ENCODE data around the gene MAZ. TPM values are rescaled to one million over a fixed set of nuclear protein-coding genes. Genes with fewer than 3 reads are reported as not detected.

The MAZ gene
- total RNA-seq, 3 donors from 2014 or later (not counting 1 experiment from before 2014, with no cell fraction given) = 234 to 265 (median 252) TPM

DNA sequence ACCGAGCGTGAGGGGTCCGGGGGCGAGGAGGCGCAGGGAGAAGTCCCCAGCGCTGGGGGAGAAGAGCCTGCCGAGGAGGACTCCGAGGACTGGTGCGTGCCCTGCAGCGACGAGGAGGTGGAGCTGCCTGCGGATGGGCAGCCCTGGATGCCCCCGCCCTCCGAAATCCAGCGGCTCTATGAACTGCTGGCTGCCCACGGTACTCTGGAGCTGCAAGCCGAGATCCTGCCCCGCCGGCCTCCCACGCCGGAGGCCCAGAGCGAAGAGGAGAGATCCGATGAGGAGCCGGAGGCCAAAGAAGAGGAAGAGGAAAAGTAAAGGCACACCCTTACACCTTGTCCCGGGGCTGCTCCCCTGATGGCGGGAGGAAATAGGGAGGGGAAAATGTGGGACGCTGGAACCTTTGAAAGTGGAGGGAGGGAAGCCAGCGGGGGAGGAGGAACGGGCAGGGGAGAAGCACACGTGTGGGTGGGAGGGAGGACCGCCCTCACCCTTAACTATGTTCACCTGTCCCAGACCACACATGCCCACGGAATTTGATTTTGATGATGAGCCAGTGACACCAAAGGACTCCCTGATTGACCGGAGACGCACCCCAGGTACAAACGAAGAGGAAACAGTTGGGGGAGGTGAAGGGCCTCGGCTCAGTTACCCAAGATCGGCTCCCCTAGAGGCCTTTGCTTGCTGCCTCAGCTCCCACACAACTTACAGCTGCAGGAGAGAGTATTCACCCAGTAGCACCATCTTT is 10.5 kb downstream of the MAZ start:
- H3K4me3 Mint-ChIP-seq = peak overlapping the region; percentile 99
- H3K27me3 ChIP-seq (ENCODE audit: control insufficient read depth, insufficient read depth, low read length) = no peaks in the 10 kb centered on the region
- peaks cover 11% of the 10 kb centered on the region for H3K36me3 ChIP-seq (ENCODE audit: control insufficient read depth, insufficient read depth, low read length)
- peak overlapping the region; percentile 94 to 98 for H3K27ac Mint-ChIP-seq
- H3K9me3 ChIP-seq (ENCODE audit: control insufficient read depth, insufficient read depth, low read length) = no peaks in the 10 kb centered on the region
- peaks cover 0 to 2% of the 10 kb centered on the region in 2 donors for H3K27me3 Mint-ChIP-seq (ENCODE audit: low read depth in 2 of 2)
- peak overlapping the region; percentile 88 for H3K27ac ChIP-seq (ENCODE audit: low read length)
- no peaks in the 10 kb centered on the region for H3K9me3 Mint-ChIP-seq
- DNase-seq (peak; percentile 48 to 71), ATAC-seq (peak; percentile 12 to 35 (median 22))
- peak overlapping the region; percentile 79 for H3K4me3 ChIP-seq (ENCODE audit: low read length)
- H3K4me1 ChIP-seq (ENCODE audit: control insufficient read depth, insufficient read depth, low read length) = peaks cover 63% of the 10 kb centered on the region
- peaks cover 5% of the 10 kb centered on the region for H3K36me3 Mint-ChIP-seq
- intact Hi-C loops (cut with micrococcal nuclease) = loop anchor here (1.0 to 5.0 kb wide), 5 partner anchors 10 to 117 kb away; partner anchors contain the start of genes CDIPT and KIF22
- H3K4me1 Mint-ChIP-seq = peaks cover 58 to 81% of the 10 kb centered on the region in 2 donors
- TF ChIP-seq, protein P1, sequence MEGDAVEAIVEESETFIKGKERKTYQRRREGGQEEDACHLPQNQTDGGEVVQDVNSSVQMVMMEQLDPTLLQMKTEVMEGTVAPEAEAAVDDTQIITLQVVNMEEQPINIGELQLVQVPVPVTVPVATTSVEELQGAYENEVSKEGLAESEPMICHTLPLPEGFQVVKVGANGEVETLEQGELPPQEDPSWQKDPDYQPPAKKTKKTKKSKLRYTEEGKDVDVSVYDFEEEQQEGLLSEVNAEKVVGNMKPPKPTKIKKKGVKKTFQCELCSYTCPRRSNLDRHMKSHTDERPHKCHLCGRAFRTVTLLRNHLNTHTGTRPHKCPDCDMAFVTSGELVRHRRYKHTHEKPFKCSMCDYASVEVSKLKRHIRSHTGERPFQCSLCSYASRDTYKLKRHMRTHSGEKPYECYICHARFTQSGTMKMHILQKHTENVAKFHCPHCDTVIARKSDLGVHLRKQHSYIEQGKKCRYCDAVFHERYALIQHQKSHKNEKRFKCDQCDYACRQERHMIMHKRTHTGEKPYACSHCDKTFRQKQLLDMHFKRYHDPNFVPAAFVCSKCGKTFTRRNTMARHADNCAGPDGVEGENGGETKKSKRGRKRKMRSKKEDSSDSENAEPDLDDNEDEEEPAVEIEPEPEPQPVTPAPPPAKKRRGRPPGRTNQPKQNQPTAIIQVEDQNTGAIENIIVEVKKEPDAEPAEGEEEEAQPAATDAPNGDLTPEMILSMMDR (IDR thresholded peaks at IDR 0.05) = no peak
- under 1% methylated on average over 34 of the region's 37 CpGs for WGBS (ENCODE audit: insufficient coverage)

DNA sequence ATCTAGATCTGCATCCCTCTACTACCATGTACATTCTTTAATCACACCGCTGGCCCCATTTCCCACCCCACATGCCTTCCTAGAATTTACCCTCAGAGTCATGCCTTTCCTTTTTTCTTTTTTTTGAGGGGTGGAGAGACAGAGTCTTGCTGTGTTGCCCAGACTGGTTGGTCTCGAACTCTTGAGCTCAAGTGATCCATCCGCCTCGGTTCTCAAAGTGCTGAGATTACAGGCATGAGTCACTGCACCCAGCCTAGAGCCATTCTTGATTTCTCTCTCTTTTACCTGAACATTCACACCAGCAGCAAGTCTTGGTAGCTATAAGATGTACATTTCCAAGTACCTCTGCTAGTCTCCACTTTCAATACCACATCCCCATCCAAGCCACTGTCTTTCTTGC is 11.8 kb downstream of the MAZ start:
- Histone ChIP-seq H3K27me3 (ENCODE audit: control insufficient read depth, insufficient read depth, low read length) (no peaks in the 10 kb centered on the region), H3K4me1 (ENCODE audit: control insufficient read depth, insufficient read depth, low read length) (peaks cover 64% of the 10 kb centered on the region), H3K27ac (ENCODE audit: low read length) (no peak overlapping the region), H3K36me3 (ENCODE audit: control insufficient read depth, insufficient read depth, low read length) (peaks cover 11% of the 10 kb centered on the region), H3K4me3 (ENCODE audit: low read length) (no peak overlapping the region), H3K9me3 (ENCODE audit: control insufficient read depth, insufficient read depth, low read length) (no peaks in the 10 kb centered on the region)
- Mint-ChIP-seq H3K9me3 (no peaks in the 10 kb centered on the region), H3K36me3 (peaks cover 5% of the 10 kb centered on the region), H3K27me3 (ENCODE audit: low read depth in 2 of 2) (peaks cover 0 to 2% of the 10 kb centered on the region in 2 donors), H3K27ac (peak overlapping the region; percentile 69 to 93), H3K4me3 (peak overlapping the region; percentile 85), H3K4me1 (peaks cover 63 to 81% of the 10 kb centered on the region in 2 donors)
- no peak for DNase-seq
- WGBS (ENCODE audit: insufficient coverage) = 86% methylated on average over 4 of the region's 4 CpGs
- intact Hi-C loops (cut with micrococcal nuclease) = loop anchor here (5.0 kb wide), 1 partner anchor 44 kb away; the partner anchor contains the start of gene CDIPT
- no peak for ATAC-seq
- TF ChIP-seq, protein P1 (IDR thresholded peaks at IDR 0.05) = no peak

DNA sequence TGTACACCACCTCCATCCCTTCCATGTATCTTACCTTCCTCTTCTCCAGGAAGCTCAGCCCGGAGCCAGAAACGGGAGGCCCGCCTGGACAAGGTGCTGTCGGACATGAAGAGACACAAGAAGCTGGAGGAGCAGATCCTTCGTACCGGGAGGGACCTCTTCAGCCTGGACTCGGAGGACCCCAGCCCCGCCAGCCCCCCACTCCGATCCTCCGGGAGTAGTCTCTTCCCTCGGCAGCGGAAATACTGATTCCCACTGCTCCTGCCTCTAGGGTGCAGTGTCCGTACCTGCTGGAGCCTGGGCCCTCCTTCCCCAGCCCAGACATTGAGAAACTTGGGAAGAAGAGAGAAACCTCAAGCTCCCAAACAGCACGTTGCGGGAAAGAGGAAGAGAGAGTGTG is 13.2 kb downstream of the MAZ start:
- peak overlapping the region; percentile 93 to 96 for H3K27ac Mint-ChIP-seq
- no peaks in the 10 kb centered on the region for H3K9me3 Mint-ChIP-seq
- ATAC-seq (no peak), DNase-seq (no peak)
- no peak overlapping the region for H3K27ac ChIP-seq (ENCODE audit: low read length)
- H3K9me3 ChIP-seq (ENCODE audit: control insufficient read depth, insufficient read depth, low read length) = no peaks in the 10 kb centered on the region
- H3K4me3 Mint-ChIP-seq = peak overlapping the region; percentile 94
- H3K4me1 Mint-ChIP-seq = peaks cover 63 to 74% of the 10 kb centered on the region in 2 donors
- TF ChIP-seq, protein P1 (IDR thresholded peaks at IDR 0.05) = no peak
- intact Hi-C loops (cut with micrococcal nuclease) = loop anchor here (5.0 kb wide), 1 partner anchor 43 kb away; the partner anchor contains the start of gene CDIPT
- H3K4me3 ChIP-seq (ENCODE audit: low read length) = no peak overlapping the region
- H3K27me3 ChIP-seq (ENCODE audit: control insufficient read depth, insufficient read depth, low read length) = no peaks in the 10 kb centered on the region
- H3K36me3 Mint-ChIP-seq = peaks cover 5% of the 10 kb centered on the region
- WGBS (ENCODE audit: insufficient coverage) = 91% methylated on average over 15 of the region's 15 CpGs
- H3K36me3 ChIP-seq (ENCODE audit: control insufficient read depth, insufficient read depth, low read length) = peaks cover 11% of the 10 kb centered on the region
- peaks cover 0 to 2% of the 10 kb centered on the region in 2 donors for H3K27me3 Mint-ChIP-seq (ENCODE audit: low read depth in 2 of 2)
- peaks cover 74% of the 10 kb centered on the region for H3K4me1 ChIP-seq (ENCODE audit: control insufficient read depth, insufficient read depth, low read length)

Data from natural killer cell (primary cell).